M059J (cell line): ENCODE data around the gene PPP1R12A. TPM values are rescaled to one million over a fixed set of nuclear protein-coding genes. Genes with fewer than 3 reads are reported as not detected.

Source experiments
- DNase-seq: peaks from one replicate; pipeline ENCODE4 v3.0.0-alpha.2; 2012; ENCODE audit warnings: low read depth
- total RNA-seq: library from RNA; depleted of rRNA; stranded (reverse); fragments of >200 nt; shearing (Covaris generic); gene quantifications from 2 replicates; pipeline ENCODE4 v1.2.3, GENCODE V29; 2014

The PPP1R12A gene
- total RNA-seq, 1 experiment from 2014 or later: 68.5 TPM

GRCh38 chr12:79935624-79936345 lies 888 bp upstream of the PPP1R12A start:
- peak; percentile 67 for DNase-seq

DNA sequence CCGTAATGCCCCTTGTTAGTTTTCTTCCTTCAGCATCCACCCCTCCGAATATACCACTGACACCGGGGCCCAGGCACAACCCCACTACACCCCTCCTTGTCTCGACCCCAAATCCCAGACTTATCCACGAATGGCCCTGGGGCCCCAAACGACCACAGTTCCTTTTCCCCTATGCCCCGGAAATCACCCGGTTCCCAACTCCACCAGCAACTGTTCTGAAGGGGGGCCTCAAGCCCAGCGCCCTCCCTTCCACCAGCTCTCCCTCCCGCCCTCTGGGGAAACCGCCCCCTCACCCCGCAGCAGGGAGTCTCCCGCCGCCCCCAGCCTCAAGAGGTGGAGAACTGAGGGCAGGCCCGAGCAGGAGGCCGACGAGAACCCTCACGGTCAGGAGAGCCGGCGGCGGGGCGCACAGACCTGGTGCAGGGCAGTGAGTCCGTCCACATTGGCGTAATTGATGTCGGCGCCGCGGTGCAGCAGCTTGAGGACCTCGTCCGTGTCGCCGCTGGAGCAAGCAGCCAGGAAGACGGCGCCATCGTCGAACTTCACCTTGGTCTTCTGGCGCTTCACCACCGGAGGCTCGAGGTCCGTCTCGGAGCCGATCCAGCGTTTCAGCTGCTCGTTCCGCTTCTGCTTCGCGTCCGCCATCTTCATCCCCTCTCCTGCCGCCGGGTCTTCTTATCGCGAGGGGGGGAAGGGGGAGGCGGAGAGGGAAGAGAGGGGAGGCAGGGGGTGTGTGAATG lies 446 bp downstream of the PPP1R12A start:
- peak; percentile 48 for DNase-seq

DNA sequence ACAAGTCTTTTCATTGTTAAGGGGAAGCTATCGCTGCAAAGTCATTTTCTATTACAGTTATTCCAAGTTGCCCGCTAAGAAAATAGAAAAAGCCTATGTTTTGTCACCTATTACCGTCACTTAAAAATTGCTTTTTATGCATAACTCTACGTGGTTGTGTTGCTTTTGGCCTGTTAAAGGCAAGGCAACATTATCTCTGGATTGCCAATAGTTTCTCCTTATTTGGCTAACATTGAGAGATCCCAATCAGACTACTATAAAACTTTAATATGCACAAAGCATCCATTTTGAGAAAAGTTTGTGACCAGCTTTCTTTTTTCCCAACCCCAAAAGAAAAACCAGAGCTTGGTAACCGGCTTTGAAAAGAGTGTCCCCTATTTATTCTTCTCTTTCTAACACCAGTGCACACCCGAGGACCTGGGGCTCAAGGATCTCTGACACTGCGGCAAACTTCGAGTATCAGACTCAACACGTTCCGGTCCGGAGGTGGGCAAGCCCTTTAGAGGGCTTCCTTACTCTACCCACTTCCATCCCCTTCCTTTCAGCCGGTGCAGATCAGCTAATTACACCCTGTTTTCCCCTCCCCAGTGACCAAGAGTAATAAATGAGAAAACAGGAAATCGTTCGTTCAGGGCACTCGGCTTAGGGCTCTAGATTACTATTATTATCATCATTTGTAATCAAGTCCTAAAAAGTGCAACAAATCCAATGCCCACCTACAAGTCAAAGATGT lies 1.2 kb downstream of the PPP1R12A start:
- DNase-seq: peak; percentile 41

DNA sequence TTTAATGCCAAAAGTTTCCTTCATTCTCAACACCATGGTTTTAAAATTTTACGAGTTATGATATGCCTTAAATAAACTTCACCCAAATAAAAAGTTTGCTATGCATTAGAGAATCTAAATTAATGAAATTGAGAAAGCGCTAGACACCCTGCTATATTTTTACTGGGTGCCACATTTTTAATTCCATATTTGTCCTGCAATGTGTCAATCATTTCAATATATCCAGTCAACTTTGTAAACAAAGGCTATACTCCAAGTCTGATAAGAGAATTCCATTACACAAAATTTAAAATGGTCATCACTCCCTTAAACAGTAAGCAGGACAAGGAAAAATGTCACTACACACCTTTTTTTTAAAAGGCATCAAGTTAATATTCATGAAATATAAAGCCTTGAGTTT lies 1.9 kb downstream of the PPP1R12A start:
- no peak for DNase-seq

- DNase-seq: no peak
Observed at GRCh38 chr12:79932357-79932756, 2.5 kb downstream of the PPP1R12A start.

DNA sequence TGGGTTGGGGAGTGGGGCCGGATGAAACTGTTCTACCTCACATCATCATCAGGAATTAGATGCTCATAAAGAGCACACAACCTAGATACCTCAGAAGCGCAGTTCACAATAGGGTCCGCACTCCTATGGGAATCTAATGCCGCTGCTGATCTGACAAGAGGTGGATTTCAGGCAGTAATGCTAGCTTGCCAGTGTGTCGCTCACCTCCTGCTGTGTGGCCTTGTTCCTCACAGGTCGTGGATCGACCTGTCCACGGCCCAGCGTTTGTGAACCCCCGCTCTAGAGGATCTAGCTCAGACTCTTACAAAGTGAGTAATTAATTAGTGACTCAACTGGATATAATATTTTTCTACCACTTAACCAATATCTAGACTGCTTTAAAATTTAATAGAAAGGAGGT lies 5.8 kb downstream of the PPP1R12A start:
- no peak for DNase-seq

DNA sequence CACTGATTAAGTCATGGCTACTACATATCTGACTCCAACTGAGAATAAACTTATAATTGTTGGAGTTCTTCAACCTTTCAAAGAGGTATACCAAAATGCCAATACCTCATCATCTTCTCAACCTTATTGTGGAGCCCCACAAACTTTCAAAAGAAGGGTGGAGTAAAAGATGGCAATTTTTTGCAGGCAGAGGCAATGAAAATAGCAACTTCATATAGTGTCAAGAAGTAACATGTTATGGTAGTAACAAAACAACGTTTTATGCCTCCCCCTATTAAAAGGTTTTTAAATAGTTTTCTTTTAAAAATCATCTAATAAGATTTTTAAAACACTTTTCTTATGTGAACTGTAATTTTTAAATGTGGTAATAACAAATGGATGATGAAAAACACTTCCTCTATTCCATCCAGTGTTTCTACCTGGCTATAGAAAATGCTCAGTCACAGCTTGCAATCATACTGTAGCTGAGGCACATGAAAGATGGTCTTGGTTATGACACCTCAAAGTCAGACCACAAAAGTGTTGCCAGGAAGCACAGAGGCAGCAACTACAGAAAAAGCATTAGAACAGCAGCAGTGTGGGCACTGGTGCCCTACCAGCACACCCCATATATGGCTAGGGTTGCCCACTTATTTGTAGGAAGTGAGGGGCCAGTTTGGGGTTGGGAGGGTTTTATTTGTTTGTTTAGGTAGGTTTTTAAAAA lies 7.0 kb downstream of the PPP1R12A start:
- DNase-seq: peak; percentile 30

GRCh38 chr12:79926951-79927350 lies 7.9 kb downstream of the PPP1R12A start:
- DNase-seq: no peak

DNA sequence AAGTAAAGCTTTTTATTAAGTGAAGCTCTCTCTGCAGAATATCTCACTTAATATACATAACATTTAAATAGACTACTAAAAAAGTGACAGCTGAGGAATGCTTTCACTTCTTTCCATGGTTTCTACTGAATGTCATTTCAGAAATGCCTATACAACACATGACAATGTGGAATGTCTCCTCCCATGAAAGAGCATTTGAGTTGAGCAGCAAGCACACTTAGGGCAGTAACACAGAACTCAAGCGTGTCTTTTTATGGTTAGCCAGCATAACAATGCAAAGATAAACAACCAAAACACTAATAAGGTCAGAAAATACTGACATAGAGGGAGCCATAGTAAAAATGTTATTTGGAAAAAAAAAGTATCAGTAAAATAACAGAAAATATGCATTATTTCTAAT lies 9.4 kb downstream of the PPP1R12A start:
- no peak for DNase-seq

- DNase-seq: no peak
Observed at GRCh38 chr12:79921786-79922185, 13.1 kb downstream of the PPP1R12A start.

GRCh38 chr12:79920421-79921238 lies 14.3 kb downstream of the PPP1R12A start:
- no peak for DNase-seq

DNA sequence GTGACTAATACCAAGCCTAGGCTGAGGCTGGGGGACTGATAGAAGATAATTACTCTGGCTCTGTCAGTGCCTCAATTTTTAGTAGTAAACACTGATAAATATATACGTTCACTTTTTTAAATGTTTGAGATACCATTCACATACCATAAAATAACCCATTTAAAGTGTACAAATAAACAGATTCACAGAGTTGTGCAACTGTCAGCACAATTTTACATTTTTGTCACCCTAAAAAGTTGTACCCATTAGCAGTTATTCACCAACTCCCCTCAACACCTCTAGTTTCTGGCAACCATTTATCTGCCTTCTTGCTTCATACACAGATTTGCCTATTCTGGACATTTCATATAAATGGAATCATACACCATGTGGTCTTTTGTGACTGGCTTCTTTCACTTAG lies 15.1 kb downstream of the PPP1R12A start:
- DNase-seq: no peak

DNA sequence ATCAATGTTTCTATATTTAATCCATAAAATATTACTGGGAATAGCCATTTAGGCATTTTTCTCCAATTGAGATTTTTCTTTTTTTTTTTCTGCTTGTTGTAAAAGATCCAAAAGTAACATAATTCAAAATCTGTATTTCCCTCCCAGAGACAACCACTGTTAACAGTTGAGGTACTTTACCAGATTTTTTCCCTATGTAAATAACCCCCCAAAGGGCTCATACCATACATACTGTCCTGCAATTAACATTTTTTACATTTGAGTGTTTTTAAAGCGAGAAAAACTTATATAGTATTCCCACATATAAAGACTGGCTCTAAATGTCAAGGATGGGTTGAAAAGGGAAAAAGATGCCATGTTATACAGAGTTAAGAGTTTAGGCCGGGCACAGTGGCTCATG lies 18.1 kb downstream of the PPP1R12A start:
- no peak for DNase-seq

DNA sequence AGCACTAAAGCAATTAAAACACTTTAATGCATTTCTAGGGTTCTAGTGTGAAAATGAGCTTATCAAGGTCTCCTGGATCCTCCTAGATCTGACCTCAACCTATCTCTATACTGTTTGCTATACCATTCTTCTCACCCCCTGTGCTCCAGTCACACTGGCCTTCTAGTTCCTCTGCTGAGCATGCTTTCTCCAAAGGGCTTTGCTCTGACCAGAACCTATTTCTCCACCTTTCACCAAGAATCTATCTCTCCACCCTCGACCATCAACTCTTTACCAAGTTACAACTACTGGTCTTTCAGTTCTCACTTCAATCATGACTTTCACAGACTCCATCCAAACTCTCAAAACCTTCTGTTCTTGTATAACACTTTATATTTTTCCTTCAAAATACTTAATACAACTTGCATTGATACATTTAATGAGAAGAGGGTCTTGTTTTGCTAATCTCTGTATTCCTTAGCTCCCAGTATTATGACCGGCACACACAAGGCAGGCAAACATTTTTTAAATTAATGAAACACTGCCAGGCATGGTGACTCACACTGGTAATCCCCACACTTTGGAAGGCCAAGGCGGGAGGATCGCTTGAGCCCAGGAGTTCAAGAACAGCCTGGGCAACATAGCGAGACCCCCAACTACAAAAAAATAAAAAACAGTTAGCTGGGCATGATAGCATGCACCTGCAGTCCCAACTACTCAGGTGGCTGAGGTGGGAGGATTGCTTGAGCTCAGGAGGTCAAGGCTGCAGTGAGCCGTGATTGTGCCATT lies 22.8 kb downstream of the PPP1R12A start:
- DNase-seq: peak; percentile 64

DNA sequence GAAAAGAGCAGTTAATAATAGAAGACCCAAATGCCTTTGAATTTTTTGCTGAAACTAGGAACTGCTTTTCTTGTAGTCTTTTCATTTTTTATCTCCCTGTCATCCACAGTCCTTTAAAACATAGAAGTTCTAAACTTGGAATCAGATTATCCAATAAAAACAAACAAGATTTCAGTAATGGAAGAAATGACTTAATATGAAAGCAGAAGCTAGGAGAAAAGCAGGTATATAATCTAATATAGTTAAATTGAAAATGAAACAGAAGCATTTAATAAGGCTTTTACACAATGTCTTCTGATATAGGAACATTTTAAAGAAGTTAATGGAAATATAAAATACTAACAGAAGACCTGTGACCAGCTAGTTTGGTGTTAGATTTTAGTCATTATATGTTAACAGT lies 26.5 kb downstream of the PPP1R12A start:
- no peak for DNase-seq

DNA sequence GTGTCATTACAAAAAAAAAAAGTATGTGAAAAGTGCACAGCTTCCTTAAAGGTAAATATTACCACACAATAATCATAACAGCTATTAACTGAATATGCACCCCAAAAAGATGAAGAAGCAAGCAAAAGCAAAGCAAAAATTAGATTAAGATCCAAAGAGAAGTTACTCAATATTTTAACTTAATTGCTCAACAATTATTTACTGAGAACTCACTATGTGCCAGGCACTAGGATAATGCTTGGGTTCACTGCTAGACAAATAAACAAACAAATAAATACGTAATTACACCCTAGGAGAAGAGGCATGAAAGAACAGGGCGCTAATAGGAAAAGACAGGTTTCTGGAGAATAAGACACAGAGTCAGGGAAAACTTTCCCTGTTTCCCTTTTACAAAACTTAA lies 33.4 kb downstream of the PPP1R12A start:
- no peak for DNase-seq

GRCh38 chr12:79900951-79901350 lies 33.9 kb downstream of the PPP1R12A start:
- no peak for DNase-seq

DNA sequence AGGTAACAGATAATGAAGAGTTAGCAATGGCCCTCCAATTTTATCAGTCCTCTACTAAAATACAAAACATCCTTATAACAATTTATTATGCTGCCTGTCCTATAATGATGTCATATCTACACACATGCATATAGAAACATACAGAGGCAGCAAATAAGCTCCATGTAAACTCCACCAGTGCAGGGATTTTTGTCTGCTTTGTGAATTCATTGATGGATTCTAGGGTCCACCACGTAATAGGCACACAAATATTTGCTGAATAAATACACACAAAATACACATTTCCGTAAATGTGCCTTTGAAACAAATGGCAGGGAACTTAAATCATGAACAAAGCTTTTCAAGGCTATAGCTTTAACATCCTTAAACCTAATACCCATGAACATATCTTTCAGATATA lies 34.7 kb downstream of the PPP1R12A start:
- no peak for DNase-seq

DNA sequence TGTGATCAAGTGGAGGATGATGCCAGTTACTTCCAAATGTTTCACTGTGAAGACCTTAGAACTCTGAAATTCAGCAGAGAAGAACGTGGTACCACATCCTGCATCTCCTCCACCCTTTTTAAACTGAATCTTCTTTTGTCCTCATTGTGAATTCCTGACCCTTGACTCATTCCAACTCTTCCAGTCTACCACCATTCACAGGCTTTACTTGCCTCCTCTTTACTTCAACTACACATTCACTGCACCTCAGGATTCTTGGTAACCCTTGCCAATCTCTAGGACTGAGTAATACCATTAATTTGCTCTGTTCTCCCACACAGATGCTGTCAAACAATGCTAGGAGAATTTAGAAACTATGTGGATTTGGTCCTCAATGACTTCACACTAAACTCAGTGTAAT lies 37.3 kb downstream of the PPP1R12A start:
- DNase-seq: peak; percentile 98

DNA sequence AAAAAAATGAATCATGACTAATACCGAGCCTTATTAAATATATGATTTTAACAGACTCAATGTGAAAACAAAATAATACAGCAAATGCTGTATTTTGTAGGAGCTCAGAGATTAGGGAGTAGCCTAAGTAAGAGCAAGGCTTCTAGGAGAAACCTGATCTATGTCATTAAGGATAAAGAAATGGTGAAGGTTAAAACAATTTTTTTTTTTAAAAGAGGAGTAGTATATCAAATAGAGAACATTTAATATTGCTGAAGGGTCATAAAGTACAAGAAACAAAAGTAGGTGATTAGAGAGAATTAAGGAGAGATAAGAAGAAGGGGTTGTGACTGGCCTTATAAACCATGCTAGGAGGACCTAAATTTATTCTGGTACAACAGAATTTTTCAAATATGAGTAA lies 39.1 kb downstream of the PPP1R12A start:
- no peak for DNase-seq
